IPS-NIHi11 (cell line): Measurements from ENCODE around the gene ASAH2B.
A peak's percentile ranks its signal among the peaks of the same experiment; 100 is the strongest.
"Not testable (repeated sequence)": the region's sequence is repeated elsewhere in the genome, so short reads cannot be mapped to it uniquely, and the experiment has no call there.

Experiments
- DNase-seq: peaks from one replicate; pipeline ENCODE4 v3.0.0; 2012; ENCODE audit warnings: mixed read lengths, low spot score

Gene ASAH2B

DNA sequence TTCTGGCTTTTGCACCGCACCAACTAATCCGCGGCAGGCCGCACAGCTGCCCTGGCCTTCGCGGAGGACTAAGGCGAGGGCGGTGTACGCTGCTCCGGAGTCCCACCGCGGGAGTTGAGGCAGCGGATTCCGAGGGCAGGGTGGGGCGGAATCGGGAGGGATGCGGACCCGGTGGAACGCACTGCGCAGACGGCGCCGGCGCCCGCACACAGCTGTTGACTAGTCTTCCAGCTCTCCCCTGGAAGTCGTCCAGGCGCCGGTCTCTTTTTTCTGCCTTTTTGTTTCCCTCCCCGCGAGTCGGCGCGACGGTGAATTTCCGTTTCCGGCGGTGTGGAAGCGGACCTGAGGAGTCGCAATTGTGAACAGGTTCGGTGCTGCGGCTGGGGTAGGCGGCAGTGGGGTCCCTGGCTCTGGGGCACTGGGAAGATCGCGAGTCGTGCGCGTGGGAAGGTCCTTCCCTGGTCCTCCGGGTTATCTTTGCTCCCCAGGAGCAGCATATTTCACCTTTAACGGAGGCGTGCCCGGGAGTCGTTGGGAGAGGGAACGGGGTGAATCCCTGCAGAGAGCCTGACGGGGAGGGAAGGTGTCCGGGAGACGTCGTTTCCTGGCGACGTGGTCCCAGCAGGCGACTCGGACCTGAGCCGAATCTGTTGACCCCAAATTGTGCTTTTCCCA is at the start of gene ASAH2B:
TSS of gene ASAH2B (plus strand) at position 319 of the 675 bp plus-strand sequence. CDS start 5,195 bp downstream, outside the sequence.
- peak; percentile 74 for DNase-seq

- not testable (repeated sequence) for DNase-seq
Observed at GRCh38 chr10:50697819-50698218, 41.9 kb upstream of the ASAH2B start.

DNA sequence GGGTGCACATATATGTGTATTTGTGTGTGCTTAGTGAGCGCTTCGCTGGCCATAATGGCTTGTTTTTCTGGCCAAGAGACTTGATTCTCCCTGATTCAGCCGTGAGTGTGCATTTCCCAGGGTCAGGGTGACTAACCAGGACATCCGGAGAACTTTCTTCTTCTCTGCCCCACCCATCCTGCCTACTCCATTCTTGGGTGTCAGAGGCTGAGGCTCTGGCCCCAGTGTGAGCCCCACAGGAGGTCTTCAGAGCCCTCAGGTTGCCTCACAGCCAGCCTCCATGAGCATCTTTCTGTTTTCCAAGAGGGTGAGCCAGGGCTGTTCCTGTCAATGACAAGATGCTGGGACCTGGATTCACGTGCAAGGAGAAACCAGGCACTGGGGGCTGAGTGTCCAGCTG is 37.8 kb upstream of the ASAH2B start:
- not testable (repeated sequence) for DNase-seq

- DNase-seq, result not testable (repeated sequence)
Observed at GRCh38 chr10:50702997-50703396, 36.7 kb upstream of the ASAH2B start.

- not testable (repeated sequence) for DNase-seq
Observed at GRCh38 chr10:50704436-50705079, 35.2 kb upstream of the ASAH2B start.

DNA sequence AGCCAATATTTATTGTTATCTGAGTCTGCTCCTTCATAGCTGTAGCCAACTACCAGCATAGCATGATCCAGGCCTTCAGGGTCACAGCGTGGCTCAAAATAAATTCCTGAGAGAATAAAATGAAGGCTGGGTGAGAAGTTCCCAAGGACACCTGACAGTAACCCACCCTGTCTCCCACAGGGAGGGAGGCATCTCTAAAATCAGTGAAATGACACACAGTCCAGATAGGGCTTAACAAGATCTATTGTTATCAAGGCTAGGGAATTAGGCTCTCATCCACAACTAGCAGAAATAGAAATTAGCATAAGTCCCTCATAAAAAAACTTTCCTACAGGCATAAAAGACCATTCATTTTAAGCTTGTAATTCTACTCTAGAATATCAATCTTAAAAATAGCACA is 33.7 kb upstream of the ASAH2B start:
- DNase-seq, result not testable (repeated sequence)

DNA sequence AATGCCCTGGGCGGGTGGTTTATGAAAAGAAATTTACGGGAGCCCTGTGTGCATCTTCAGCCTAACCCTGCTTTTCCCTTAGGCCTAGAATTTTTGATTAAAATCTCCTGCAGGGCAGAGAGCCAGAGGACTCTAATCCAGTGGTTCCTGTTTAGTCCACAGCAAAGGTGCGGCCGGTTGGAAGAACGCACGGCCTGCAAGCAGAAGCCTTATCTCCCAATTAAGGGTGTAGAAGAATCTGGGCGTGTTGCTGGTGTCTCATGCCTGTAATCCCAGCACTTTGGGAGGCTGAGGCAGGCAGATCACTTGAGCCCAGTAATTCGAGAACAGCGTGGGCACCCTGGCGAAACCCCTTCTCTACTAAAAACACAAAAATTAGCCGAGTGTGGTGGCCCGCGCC is 29.5 kb upstream of the ASAH2B start:
- not testable (repeated sequence) for DNase-seq

GRCh38 chr10:50723812-50724211 is 15.9 kb upstream of the ASAH2B start:
- not testable (repeated sequence) for DNase-seq

GRCh38 chr10:50728112-50728511 is 11.6 kb upstream of the ASAH2B start:
- not testable (repeated sequence) for DNase-seq

DNA sequence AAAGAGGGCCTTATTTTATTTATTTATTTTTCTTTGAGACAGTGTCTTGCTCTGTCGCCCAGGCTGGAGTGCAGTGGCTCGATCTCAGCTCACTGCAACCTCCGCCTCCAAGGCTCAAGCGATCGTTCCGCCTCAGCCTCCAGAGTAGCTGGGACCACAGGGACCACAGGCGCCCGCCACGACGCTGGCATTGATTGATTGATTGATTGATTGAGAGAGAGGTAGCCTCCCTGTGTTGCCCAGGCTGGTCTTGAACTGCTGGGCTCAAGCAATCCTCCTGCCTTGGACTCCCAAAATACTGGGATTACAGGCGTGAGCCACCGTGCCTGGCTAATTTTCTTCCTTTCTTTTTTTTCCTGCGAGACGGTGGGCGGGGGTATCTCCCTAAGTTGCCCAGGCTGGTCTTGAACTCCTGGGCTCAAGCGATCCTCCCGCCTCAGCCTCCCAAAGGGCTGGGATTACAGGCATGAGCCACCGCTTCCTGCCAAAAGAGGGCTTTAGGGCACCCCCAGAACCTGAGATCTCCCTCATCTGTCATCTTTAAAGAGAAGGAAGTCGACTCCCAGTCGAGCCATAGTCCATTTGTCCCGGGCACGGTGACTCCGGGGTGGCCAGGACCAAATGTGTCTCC is 634 bp upstream of the ASAH2B start:
- DNase-seq, result not testable (repeated sequence)

DNA sequence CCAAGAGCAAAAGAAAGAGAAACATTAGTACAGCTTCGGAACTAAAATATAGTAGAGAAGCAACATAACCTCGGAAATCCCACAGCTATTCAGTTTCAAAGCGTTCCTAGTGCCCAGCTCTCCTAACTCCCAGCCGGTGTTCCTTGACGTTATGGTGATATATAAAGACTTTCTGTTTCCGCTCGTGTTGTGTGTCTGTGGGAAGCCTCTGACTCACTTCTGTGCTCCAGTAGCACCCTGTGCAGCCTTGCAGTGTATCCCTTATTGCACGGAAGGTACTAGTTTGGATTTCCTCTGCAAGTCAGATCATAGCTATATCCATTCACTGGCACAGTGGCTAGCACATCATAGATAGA is 535 bp downstream of the ASAH2B start:
- peak; percentile 3 for DNase-seq

GRCh38 chr10:50742820-50743219 is 3.1 kb downstream of the ASAH2B start:
- not testable (repeated sequence) for DNase-seq

DNA sequence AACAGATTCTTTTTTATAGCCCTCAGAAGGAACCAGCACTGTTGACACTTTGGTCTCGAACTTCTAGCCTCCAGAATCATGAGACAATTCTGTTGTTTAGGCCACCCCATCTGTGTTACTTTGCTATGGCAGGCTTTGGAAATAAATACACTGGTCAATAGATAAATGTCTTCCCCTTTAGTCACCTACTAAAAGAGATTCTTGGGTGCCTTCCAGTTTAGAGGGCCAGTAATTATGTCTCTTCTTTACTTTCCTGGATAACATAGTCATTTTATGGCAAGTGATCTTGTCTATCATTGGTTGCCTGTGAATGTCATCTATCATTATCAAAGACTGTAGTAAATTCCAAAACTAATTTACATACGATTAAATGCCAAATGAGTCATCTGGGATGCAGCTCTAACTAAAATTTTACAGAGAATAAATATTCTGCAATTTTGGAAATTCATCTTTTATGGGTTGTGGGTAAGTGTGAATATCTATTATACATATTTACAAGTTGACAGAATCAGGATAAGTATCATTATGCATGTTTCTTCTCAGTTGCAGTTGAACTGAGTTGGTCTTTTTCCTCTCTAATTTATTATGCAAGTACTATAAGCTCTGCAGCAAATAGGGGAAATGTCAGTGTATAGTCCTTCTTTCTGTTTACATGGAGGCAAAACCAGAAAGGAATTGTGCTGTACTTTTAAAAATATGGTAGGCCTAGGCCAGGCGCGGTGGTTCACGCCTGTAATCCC is 27.2 kb downstream of the ASAH2B start:
- DNase-seq, result not testable (repeated sequence)

DNA sequence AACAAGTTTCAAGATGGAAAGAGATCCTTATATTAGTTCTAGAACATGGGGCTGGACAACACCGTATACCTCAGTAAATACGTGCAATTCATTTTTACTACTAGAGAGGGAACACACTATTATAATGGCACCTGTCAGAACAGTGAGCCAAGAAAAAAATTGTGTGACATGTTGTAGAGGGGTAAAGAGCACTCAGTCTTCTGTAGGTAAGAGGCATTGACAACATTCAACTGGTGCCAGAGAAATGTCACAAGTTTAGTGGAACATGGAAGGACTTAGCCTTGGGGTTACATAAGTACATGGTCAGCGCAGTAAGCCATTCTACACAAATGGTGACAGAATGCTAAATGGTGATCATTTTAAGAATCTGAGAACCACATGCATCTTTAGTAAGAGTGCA is 32.3 kb downstream of the ASAH2B start:
- not testable (repeated sequence) for DNase-seq

DNA sequence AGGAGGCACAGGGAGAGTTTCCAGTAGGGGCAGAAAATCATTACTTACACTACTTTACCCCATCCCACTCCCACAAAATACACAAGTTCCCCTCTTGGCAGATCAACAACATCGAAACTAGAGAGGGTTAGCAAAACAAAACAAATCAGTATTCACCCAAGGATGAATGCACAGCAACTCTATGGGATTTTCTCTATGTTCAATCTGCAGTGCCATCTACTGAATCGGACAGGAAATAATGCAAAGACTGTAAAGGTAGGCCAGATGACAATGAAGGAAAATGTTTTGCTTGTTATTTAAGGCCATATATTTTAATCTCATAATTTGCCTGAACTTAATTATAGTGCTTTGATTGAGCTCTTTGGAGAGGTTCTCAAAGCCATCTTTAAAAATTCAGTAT is 35.1 kb downstream of the ASAH2B start:
- DNase-seq, result not testable (repeated sequence)

DNA sequence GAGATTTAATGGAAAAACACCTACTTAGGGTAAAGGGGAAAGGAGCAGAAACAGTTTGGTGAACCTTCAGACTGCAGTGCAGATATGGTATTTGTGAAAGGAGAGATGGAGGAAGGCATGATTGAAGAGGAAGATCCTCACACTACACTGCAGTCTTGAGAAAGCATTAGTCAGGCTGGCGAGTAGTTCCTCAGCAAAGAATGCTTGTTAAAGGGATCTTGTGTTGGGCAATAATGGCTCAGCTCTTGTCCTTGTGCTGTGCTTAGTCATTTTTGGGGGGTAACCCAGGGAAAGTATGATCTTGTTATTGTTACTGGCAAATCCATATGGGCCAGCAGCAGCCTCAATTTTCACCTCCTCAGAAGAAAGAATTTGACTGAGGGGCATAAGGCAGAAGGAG is 40.3 kb downstream of the ASAH2B start:
- DNase-seq, result not testable (repeated sequence)

DNA sequence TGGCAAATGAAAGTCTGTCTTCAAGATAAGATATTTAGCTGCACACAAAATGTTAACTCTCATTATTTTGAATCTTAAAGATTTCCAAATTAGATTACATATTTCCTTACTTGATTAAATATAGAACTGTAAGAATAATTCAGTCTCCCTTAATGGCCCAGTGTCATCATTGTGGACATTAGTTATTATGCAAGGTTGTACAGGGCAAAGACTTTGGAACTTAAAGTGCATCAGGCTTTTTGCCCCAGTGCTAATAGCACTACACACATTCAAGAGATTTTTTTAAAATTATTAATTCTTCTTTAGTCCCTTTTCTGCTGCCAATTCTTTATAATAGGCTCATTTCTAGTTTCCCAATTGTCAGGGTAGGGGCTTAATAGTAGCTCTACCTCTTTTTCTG is 42.3 kb downstream of the ASAH2B start:
- not testable (repeated sequence) for DNase-seq

GRCh38 chr10:50787962-50788361 is 48.2 kb downstream of the ASAH2B start:
- not testable (repeated sequence) for DNase-seq

DNA sequence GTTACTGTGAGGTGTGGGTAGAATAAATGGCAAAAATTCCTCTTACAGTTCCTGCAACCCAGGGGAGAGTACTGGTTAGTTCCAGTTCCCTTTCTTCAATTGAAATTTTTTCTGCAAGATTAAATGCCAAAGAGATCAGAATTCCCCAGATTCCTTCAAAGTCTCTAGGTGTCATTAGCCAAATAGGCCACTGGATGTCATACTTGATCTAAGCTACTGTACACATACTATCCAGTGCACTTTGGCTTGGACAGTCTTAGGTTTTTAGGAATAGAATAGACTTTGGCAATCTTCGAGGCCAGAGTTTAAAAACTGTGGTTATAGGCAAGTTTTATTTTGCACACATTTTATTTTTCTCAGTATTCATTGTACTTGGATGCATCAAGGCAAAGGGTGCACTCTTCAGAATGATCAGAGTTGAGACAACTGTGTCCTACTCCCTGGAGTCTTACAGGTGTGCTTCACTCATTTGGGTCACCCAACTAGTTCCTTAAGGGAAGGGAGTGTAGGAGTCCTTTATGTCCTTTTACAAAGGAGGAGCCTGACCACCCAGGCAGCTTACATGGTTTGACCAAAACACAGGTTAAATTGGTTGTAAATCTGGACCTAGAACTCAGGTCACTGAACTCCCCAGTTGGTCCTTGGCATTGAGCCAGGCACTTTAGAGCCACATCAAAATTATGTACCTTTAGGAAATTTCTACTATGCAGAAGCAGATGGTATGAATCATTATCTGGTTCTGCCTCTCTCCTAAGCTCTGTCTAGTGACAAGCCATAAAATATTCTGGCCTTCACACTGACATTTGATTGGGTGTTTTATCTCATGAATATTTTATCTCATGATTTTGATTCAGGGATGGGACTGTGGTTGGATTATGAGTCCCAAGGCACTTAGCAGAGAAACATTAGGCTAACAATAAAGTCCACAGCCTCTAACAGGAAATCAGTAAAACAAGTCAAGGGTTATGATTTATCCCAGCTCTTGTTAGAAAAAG is 49.5 kb downstream of the ASAH2B start:
- peak; percentile 52 for DNase-seq

DNA sequence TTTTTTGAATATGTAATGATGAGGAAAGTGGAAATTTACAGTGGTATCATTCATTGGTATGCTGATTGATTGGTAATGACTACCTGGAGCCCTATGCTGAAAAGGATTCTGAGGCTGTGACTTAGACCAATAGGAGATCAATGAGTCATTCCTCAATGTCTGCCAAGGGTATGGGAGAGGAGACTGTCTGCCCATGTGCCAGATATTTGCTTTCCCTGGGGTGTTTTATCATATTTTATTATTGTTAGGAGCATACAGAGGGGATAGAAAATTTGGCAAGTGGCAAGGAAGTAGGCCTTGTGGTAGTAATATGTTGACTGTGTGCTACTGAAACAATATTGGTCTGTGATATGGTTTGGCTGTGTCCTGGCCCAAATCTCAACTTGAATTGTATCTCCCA is 54.8 kb downstream of the ASAH2B start:
- DNase-seq, result no peak

DNA sequence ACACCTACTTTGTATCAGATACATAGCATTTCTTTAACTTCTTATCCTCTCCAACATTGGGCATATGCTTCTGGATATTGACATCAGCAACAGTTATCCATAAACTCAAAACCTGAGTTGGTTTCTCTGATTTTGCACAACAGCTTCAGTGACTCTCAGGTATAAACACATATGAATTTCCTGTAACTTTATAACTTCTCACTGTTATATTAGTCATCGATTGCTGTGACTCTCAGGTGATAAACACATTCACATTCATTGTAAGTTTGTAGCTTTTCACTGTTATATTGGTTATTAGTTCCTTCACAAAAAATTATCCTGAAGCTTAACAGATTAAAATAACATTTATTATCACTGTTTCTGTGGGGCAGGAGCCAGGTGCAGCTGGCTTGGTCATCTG is 57.0 kb downstream of the ASAH2B start:
- no peak for DNase-seq
